Activated CD4-positive, alpha-beta T cell treated with anti-CD3 and anti-CD28 coated beads for 4 hours (primary cell): Measurements from ENCODE around the gene EPN1.
"Not testable (repeated sequence)": the region's sequence is repeated elsewhere in the genome, so short reads cannot be mapped to it uniquely, and the experiment has no call there.

Source experiments
- DNase-seq, 2 donors: peaks; one replicate each; pipeline ENCODE4 v3.0.0-alpha.2; 2020

EPN1 gene

DNA sequence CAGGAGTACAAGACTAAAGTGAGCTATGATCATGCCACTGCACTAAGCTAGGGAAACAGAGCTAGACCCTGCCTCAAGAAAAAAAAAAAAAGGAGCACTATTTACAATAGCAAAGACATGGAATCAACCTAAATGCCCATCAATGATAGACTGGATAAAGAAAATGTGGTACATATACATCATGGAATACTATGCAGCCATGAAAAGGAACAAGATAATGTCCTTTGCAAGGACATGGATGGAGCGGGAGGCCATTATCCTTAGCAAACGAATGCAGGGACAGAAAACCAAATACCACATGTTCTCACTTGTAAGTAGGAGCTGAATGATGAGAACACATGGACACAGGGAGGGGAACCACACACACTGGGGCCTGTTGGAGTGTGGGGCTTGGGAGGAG lies 55.4 kb downstream of the EPN1 start:
- DNase-seq = not testable (repeated sequence)

DNA sequence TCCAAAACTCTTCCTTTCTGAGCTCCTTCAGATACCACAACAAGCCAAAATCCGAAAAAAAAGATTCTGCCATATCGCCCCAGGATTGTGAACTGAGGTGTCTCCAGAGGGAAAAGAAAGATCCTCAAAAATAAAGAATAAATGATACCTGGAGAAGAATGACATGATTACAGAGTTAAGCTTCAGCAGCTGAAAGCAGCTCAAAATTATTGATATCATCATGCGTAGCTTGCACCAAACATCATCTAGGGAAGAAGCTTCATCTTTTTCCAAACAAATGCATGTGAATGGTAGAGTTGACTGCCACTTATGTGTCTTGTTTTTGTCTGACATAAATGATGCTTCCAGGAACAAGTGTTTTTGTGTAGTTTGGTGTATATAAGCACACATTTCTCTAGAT lies 63.3 kb downstream of the EPN1 start, which contains the start of gene NLRP9:
NLRP9 (minus strand) TSS at position 101 of the 400 bp plus-strand sequence; CDS start at position 73, 28 bp downstream.
- no peak for DNase-seq

DNA sequence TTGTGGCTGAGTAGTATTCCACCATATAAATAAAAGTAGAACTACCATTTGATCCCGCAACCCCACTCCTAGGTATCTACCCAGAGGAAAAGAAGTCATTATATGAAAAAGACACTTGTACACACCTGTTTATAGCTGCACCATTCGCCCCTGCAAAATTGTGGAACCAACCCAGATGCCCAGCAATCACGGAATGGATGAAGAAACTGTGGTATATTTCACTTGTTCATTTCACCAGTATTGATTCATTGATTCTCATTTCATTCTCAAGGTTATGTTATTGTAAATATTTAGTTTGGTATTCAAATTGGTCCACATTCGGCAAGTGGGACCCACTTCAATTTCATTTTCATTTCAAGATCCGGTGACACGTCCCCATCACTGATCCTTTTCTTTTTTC lies 75.7 kb downstream of the EPN1 start:
- DNase-seq = no peak

DNA sequence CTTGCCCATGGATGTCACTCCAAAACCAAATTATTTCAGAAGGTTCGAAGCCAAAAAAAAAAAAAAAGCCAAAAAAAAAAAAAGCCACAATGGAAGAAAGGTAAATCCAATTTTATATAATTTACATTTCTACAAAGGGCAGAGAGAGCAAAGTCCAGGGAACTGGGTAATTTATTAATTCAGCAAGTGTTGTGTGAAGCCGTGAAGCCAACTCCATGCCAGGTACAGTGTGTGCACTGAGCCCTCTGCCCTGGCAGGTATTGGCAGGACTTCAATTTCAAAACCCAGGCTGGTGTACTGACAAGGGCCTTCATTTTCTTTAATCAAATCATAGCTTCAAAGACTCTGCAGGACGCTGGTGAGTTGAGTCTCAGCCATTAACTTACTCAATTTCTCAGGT lies 78.4 kb downstream of the EPN1 start:
- DNase-seq = no peak

DNA sequence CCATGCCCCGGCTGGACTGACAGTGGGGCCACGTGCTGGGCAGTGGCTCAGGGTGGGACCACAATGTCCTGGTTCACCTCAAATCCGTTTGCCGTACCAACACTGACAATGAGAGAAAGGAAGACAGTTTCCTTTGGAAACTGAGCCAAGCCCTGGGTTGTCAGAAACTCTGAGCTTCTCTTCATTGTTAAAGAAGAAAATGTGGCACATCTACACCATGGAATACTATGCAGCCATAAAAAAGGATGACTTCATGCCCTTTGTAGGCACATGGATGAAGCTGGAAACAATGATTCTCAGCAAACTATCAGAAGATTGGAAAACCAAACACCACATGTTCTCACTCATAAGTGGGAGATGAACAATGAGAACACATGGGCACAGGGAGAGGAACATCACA lies 81.8 kb downstream of the EPN1 start:
- not testable (repeated sequence) for DNase-seq

DNA sequence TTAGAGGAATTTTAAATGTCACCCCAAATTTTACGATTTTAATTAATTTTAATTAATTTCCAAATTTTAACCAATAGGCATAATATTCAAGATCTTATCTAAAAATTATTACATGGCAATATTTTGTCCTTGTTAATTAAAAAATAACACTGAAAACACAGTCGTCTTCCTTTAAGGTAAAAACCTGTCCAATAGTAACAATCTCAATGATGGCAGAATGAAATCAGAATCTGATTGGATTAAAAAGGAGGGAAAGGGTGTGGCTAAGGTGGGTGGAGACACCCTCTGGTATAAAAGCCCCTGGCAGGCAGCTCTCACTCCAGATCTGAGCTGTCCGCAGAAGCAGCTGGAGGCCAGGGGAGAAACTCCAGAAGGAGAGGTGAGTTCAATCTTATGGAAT lies 83.8 kb downstream of the EPN1 start, which contains the start of gene RFPL4A:
RFPL4A (plus strand) TSS at position 301 of the 400 bp plus-strand sequence. CDS start 2,704 bp downstream, outside the sequence.
- not testable (repeated sequence) for DNase-seq
